Stimulated activated naive CD4-positive, alpha-beta T cell treated with Interleukin-2 at 50 U/mL for 16 hours (primary cell): Measurements from ENCODE around the gene PARD6G.

Experiments used
- DNase-seq: peaks from one replicate; lab custom pipeline; 2025; lab: John Stamatoyannopoulos, UW

Gene PARD6G

GRCh38 chr18:80189531-80189865 lies 57.8 kb downstream of the PARD6G start:
- no peak for DNase-seq

GRCh38 chr18:80188643-80189530 lies 58.4 kb downstream of the PARD6G start:
- DNase-seq: no peak

- DNase-seq: no peak
Observed at GRCh38 chr18:80187956-80188642, 59.2 kb downstream of the PARD6G start.

- DNase-seq: no peak
Observed at GRCh38 chr18:80185545-80185944, 61.8 kb downstream of the PARD6G start.

GRCh38 chr18:80184243-80184772 lies 63.0 kb downstream of the PARD6G start:
- no peak for DNase-seq

GRCh38 chr18:80183273-80184050 lies 63.9 kb downstream of the PARD6G start:
- no peak for DNase-seq

GRCh38 chr18:80182855-80183254 lies 64.5 kb downstream of the PARD6G start:
- DNase-seq: no peak

- DNase-seq: no peak
Observed at GRCh38 chr18:80181642-80182461, 65.5 kb downstream of the PARD6G start.

- DNase-seq: no peak
Observed at GRCh38 chr18:80180778-80181564, 66.3 kb downstream of the PARD6G start.

GRCh38 chr18:80179857-80180558 lies 67.3 kb downstream of the PARD6G start:
- DNase-seq: no peak

GRCh38 chr18:80178935-80179818 lies 68.1 kb downstream of the PARD6G start:
- no peak for DNase-seq

GRCh38 chr18:80177128-80177527 lies 70.2 kb downstream of the PARD6G start:
- DNase-seq: no peak

GRCh38 chr18:80176334-80177073 lies 70.8 kb downstream of the PARD6G start:
- no peak for DNase-seq

GRCh38 chr18:80175451-80176204 lies 71.7 kb downstream of the PARD6G start:
- peak; percentile 30 for DNase-seq

- DNase-seq: no peak
Observed at GRCh38 chr18:80173060-80173459, 74.3 kb downstream of the PARD6G start.

- DNase-seq: no peak
Observed at GRCh38 chr18:80172056-80172455, 75.3 kb downstream of the PARD6G start.

- peak; percentile 33 for DNase-seq
Observed at GRCh38 chr18:80171054-80171872, 76.1 kb downstream of the PARD6G start.
